Kasumi-1 (cell line): ENCODE results near the gene TRAPPC11.
"Not testable (repeated sequence)": the region's sequence is repeated elsewhere in the genome, so short reads cannot be mapped to it uniquely, and the experiment has no call there.

Experiments
- DNase-seq, 2 experiments: peaks; one replicate each; lab custom pipeline; 2025; lab: John Stamatoyannopoulos, UW

TRAPPC11 gene

DNA sequence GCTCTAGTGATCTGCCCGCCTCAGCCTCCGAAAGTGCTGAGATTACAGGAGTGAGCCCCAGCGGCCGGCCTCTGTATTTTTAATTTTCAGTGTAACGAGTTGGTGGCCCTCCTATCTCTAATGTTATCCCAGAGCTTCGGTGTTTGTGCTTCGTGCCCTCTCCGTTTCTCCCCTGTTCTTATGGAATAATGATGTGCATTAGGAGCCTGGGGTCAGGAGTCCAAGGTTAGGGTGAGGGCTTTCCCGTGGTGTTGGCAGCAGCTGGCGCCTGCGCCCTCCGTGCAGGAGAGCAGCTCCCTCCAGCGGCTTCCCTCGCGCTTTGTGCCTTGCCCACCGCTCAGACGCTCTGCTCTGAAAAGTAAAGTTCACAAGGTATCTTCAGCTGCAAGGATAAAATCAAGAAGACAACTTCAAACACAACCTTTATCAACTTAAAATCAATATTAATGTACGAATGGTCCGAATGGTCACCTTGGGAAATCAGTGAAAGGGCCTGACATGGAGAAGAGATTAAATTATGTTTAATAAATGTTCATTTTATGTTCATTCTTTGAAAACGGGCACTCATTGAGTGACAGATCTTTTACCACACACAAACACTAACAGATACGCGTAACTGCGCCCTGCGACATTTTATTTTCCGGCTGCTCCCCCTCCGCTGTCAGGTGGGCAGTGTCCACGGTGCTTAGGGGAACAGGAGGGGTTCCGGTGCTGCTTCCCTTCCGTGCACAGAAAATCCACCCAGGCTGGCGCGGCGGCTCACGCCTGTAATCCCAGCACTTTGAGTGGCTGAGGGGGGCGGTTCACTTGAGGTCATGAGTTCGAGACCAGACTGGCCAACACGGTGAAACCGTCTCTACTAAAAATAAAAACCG lies 62.4 kb downstream of the TRAPPC11 start:
- peak; percentile 41 to 50 for DNase-seq

DNA sequence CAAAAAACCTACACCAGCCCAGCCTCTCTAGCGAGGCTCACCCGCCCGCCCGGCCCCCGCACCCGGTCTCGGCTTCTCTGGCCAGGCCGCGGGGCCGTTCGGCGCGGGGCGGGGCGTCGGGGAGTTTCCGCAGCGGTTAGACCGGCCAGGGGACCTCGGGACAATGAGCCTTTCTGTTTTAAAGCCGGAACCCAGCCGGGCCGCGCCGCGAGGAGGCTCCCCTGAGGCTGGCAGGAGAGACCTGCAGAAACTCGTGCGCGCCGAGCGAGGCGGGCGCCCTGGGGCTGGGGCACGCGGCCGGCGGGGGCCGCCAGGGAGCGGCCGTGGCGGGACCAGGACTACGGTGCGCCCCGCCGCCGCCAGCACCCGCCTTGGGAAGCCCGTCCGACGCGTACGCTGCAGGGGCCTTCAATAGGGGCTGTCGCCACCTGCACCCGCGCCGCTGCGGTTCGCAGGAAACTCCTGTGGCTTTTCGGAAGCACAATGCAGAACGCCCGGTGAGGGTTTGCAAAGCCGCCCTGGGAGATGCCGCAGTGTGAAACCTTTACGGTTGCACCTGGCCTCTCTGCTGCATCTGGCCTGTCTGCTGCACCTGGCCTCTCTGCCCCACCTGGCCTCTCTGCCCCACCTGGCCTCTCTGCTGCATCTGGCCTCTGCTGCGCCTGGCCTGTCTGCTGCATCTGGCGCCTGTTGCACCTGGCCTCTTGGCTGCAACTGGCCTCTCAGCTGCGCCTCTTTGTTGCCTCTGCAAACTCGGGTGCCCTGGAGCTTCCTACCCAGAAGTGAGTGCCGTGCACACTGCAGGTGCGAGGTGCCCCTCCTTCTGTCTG lies 63.9 kb downstream of the TRAPPC11 start:
- peak; percentile 39 to 42 for DNase-seq

DNA sequence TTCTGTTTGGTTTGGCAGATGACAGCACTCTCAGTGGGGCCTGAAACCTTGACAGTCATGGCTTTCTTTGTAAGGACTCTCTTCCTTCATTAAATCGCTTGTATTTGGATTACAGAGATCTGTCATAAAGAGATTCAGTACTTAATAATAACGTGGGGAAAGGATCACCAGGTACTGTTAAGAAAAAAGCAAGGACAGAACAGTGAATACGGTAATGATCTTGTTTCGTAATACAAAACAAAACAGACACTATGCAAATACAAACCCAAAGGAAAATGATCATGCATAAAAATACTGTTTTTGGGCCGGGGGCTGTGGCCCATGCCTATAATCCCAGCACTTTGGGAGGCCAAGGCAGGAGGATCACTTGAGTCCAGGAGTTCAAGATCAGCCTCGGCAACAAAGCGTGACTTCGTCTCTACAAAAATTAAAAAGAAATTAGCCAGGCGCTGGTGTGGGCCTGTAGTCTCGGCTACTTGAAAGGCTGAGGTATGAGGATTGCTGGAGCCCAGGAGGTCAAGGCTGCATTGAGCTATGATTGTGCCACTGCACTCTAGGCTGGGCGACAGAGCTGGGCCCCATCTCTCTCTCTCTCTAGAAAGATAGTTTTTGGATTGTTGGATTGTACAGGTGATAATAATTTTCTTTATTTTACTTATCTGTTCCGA lies 64.6 kb downstream of the TRAPPC11 start:
- DNase-seq, result no peak

DNA sequence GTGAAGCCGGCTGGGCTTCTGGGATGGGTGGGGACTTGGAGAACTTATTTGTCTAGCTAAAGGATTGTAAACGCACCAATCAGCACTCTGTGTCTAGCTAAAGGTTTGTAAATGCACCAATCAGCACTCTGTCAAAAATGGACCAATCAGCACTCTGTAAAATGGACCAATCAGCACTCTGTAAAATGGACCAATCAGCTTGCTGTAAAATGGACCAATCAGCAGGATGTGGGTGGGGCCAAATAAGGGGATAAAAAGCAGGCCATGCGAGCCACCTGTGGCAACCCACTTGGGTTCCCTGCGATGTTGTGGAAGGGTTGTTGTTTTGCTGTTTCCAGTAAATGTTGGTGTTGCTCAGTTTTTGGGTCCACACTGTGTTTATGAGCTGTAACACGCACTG lies 66.5 kb downstream of the TRAPPC11 start:
- DNase-seq, result not testable (repeated sequence)

DNA sequence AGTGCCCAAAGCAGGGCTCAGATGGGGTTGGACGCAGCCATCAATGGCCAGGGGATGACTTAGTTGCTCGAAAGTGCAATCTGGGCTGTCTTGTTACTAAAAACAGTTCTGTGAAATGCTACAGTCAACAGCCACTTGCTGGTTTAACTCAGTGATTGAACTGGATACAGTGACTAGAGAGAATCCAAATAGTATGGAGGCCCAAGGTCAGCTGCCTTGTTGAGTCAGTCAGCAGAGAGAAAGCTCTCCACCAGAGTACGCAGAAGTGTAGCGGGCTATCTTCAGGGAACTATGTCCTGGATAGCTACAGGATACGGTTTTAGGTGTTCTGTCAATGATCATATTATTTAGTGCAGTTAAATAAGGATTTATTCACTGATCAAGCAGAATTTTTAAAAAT lies 68.4 kb downstream of the TRAPPC11 start:
- DNase-seq, result no peak

DNA sequence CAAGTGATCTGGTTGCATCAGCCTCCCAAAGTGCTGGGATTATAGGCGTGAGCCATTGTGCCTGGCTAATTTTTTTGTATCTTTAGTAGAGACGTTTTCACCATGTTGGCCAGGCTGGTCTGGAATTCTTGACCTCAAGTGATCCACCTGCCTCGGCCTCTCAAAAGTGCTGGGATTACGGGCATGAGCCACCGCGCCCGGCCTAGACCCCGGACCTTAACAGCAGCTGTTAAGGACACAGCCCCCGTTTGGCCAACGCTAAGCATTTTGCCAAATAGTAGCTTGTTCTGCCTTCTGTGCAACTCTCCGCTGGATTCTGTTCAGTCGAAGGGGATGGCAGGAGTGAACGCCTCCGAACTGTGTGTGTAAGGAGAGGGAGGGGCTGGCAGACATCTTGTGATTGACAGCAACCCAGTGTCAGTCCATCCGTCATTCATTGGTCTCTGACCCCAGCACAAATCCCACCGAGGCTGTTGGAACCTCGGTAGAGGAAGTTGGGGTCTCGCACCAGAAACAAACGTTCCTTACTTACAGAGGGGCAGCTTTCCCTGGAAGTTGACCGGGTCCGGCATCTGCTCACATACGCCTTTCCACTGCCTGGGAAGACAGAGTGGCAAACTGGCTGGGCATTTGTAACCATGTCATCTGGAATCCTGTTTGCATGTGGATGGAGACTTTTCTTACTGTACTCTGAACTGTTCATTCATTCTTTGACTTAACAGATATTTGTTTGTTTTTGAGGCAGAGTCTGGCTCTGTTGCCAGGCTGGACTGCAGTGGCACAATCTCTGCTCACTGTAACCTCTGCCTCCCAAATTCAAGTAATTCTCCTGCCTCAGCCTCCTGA lies 69.4 kb downstream of the TRAPPC11 start:
- DNase-seq, result no peak

GRCh38 chr4:183729069-183729406 lies 69.9 kb downstream of the TRAPPC11 start:
- DNase-seq, result no peak

- no peak for DNase-seq
These were observed 70.6 kb downstream of the TRAPPC11 start for GRCh38 chr4:183729430-183730328.

- DNase-seq, result no peak
These were observed 73.2 kb downstream of the TRAPPC11 start for GRCh38 chr4:183732296-183732695.

GRCh38 chr4:183733181-183733580 lies 74.1 kb downstream of the TRAPPC11 start:
- DNase-seq, result no peak

DNA sequence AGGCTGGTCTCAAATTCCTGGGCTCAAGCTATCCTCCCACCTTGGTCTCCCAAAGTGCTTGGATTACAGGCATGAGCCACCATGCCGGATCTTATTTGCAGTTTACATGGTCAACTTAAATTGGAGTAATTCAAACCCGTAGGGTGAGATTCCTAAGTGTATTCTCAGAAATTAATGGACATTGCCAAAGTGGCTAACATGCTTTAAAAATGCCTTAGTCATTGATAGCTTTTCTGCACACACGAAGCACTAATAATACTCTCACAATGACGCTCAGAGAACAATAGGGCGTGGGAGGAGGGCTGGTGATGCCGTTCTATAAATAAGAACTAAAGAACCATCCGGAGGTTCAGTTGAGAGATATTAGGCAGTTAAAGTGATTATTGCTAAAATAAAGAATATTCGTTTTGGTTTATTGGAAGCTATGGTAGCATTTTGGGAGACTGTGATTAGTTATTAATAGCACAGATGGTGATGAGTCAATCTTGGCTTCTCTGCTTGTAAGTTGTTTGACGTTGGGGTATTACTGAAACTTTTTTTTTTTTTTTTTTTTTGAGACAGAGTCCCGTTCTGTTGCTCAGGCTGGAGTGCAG lies 79.1 kb downstream of the TRAPPC11 start:
- DNase-seq, result no peak

GRCh38 chr4:183738961-183739360 lies 79.9 kb downstream of the TRAPPC11 start:
- no peak for DNase-seq

DNA sequence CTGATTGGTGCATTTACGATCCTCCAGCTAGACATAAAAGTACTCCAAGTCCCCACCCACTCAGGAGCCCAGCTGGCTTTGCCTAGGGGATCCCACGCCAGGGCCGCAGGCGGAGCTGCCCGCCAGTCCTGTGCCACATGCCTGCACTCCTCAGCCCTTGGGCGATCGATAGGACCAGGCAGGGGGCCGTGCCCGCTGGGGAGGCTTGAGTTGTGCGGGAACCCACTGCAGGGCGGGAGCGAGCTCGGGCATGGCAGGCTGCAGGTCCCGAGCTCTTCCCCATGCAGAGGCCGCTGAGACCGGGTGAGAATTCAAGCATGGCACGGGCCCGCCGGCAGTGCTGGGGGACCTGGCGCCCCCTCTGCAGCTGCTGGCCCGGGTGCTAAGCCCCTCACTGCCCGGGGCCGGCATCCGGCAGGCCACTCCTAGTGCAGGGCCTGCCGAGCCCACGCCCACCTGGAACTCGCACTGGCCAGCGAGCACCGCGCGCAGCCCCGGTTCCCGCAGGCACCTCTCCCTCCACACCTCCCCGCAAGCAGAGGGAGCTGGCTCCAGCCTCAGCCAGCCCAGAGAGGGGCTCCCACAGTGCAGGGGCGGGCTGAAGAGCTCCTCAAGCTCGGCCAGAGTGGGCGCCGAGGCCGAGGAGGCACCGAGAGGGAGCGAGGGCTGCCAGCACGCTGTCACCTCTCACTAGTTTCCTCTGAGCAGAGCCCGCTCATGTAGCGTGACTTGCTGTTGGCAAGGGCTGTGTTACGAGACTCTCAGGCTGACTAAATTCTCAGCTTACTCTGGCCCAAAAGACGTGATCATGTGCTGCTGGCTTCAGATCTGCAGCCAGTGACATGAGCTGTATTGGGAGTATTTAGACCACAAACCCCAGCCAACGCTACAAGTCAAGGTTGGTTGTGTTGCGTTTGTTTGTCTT lies 87.5 kb downstream of the TRAPPC11 start:
- no peak for DNase-seq

DNA sequence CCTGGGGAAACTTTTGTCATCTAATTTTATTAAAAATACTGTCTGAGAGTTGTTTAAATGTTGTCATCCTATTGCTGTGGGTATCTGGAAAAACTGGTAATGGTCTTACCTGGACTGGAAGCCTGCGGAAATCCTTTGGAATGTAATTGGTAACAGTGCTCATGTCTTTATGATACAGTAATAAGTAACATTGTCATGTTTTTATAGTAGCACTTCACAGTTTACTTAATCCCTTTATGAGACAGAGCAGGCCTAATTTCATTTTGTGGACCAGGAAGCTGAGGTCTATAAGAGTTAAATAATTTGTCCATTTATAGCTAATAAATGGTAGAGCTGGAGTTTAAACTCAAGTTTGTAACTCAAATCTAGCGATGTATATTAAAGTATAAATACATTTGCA lies 88.3 kb downstream of the TRAPPC11 start:
- DNase-seq, result no peak

DNA sequence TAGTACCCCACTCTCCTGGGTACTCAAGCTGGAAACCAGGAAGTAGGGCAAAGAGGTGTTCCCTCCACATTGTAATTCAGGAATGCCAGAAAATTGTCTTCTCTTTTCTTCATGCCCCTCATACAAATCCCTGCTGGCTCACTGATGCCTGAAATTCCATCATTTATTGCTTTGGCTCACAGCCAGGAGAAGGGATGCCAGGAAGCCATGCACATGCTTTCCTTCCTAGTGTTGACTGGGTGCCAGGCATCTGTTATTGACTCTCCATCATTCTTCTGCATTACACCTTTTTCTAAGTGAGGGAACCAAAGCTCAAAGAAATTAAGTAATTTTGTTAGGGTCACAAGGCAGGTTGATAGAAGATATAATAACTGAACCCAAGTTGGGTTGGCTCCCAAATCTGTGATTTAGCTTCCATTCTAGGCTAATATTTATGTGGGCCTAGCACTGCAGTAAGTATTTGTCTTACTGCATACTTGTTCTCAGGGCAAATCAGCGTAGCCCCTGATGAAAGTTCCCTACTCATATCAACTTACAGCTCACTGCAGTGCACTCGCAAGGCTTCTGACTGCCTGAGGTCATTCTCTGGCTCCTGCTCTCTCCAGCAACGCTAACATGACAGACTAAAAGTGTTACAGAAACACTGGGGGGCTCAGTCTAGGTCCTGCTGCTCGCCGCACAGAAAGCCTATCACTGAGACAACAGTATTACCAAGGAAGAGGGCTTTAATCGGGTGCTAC lies 89.0 kb downstream of the TRAPPC11 start:
- DNase-seq, result no peak

DNA sequence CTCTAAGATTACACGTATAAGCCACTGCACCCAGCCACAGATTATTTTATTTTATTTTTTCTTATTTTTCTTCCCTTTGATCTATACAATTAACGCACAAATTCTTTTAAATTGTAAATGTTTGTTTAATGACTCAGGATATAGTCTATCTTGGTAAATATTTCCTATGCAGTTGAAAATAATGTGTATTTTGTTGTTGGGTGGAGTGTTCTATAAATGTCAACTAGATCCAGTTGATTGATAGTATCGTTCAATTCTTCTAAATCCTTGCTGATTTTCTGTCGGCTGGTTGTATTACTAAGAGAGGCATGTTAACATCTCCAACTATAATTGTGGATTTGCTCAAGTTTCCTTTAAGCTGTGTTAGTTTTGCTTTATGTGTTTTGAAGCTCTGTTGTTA lies 92.0 kb downstream of the TRAPPC11 start:
- no peak for DNase-seq

- no peak for DNase-seq
These were observed 96.5 kb downstream of the TRAPPC11 start for GRCh38 chr4:183755596-183755995.

- DNase-seq, result no peak
These were observed 98.0 kb downstream of the TRAPPC11 start for GRCh38 chr4:183757060-183757459.
